ENCODE data around the gene ORMDL1. TPM values are rescaled to one million over a fixed set of nuclear protein-coding genes. Genes with fewer than 3 reads are reported as not detected.
"Not testable (repeated sequence)": the region's sequence is repeated elsewhere in the genome, so short reads cannot be mapped to it uniquely, and the experiment has no call there.

The ORMDL1 gene
- total RNA-seq, 1 experiment from 2014 or later = 66.7 TPM

- no peak for DNase-seq (ENCODE audit: low read depth)
These were observed 13.4 kb downstream of the ORMDL1 start for GRCh38 chr2:189770590-189771322.

- no peak for DNase-seq (ENCODE audit: low read depth)
These were observed 20.1 kb downstream of the ORMDL1 start for GRCh38 chr2:189763908-189764661.

- peak; percentile 93 for DNase-seq (ENCODE audit: low read depth)
These were observed 21.4 kb downstream of the ORMDL1 start, which contains the start of gene OSGEPL1 for GRCh38 chr2:189762551-189763298. TSS of gene OSGEPL1 (minus strand) at chr2:189762792. CDS start at chr2:189761640, 1,152 bp downstream.

GRCh38 chr2:189762229-189762550, 21.9 kb downstream of the ORMDL1 start:
- no peak for DNase-seq (ENCODE audit: low read depth)

- DNase-seq (ENCODE audit: low read depth) = not testable (repeated sequence)
These were observed 24.0 kb downstream of the ORMDL1 start for GRCh38 chr2:189760154-189760553.

GRCh38 chr2:189756311-189756952, 27.7 kb downstream of the ORMDL1 start:
- DNase-seq (ENCODE audit: low read depth) = no peak

- DNase-seq (ENCODE audit: low read depth) = peak; percentile 15
These were observed 33.0 kb downstream of the ORMDL1 start for GRCh38 chr2:189751080-189751658.

- no peak for DNase-seq (ENCODE audit: low read depth)
These were observed 54.7 kb downstream of the ORMDL1 start for GRCh38 chr2:189729430-189729829.

GRCh38 chr2:189726849-189727248, 57.3 kb downstream of the ORMDL1 start:
- no peak for DNase-seq (ENCODE audit: low read depth)

GRCh38 chr2:189726271-189726670, 57.9 kb downstream of the ORMDL1 start:
- DNase-seq (ENCODE audit: low read depth) = no peak

- no peak for DNase-seq (ENCODE audit: low read depth)
These were observed 60.9 kb downstream of the ORMDL1 start for GRCh38 chr2:189723192-189723591.

Other genes with a start within 250 kb of the ORMDL1 start
- gene SLC40A1, start 203.6 kb downstream of the ORMDL1 start, total RNA-seq (2014; rRNA removed; shearing (Covaris generic)) = 2.3 and 5.6 TPM in 2 replicates
- gene ASNSD1, start 122.9 kb downstream of the ORMDL1 start, total RNA-seq (2014; rRNA removed; shearing (Covaris generic)) = 79.5 and 113 TPM in 2 replicates
- 0.74 and 4.3 TPM in 2 replicates for gene ANKAR, start 109.7 kb downstream of the ORMDL1 start, total RNA-seq (2014; rRNA removed; shearing (Covaris generic))
- 5.1 and 7.1 TPM in 2 replicates for gene OSGEPL1, start 21.5 kb downstream of the ORMDL1 start, total RNA-seq (2014; rRNA removed; shearing (Covaris generic))
- 35.0 and 56.1 TPM in 2 replicates for gene PMS1, start 111 bp upstream of the ORMDL1 start, total RNA-seq (2014; rRNA removed; shearing (Covaris generic))

All from Daoy (cell line).